Transverse colon (tissue), 4 donors: Measurements from ENCODE around the gene IFNGR1.

Experiments used
- EP300 ChIP-seq: sonication (generic); formaldehyde crosslinking; IDR thresholded peaks from one replicate; pipeline ENCODE4 v1.6.1; 2017; ENCODE audit warnings: antibody characterized with exemption, low read depth
- POLR2A ChIP-seq: fragments of 450-650 bp; IDR thresholded peaks from one replicate; pipeline ENCODE4 v1.6.1; 2016; ENCODE audit warnings: antibody characterized with exemption, mild to moderate bottlenecking, moderate library complexity
- POLR2AphosphoS5 ChIP-seq, 3 donors: sonication (generic); formaldehyde crosslinking; IDR thresholded peaks; one replicate each; pipeline ENCODE4 v1.6.1; 2016; ENCODE audit warnings: antibody characterized with exemption in 3 of 3
- TF ChIP-seq, protein P1 (sequence below), 5 experiments: fragments of 200-600 bp in 3 of 5; fragments of 450-650 bp in 2 of 5; sonication (generic) in 3 of 5; IDR thresholded peaks; 1 replicate in 2 of 5; 2 replicates in 3 of 5; pipeline ENCODE4 v1.5.1; 2016 to 2017; ENCODE audit warnings: antibody characterized with exemption in 5 of 5, inconsistent platforms in 3 of 5, mild to moderate bottlenecking in 2 of 5, moderate library complexity in 1 of 5

DNA sequence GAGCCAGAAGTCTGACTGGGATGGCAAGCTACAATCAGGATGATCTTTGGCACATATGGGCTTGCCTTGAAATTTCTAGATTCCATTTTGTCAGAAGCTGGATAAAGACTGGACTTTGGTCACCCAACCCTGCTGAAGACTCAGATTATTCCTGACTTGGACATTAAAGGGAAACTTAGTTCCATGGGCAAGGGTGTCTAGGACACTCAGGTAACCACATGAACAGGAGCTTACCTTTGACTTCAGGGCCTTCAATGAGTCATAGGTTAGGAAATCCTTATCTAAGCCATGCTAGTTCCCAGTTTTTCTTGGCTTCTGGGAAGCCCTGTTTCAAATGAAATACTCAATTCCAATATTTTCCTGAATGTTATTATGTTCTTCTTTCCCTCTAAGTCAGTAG, 28.5 kb upstream of the IFNGR1 start:
- TF ChIP-seq, protein P1, sequence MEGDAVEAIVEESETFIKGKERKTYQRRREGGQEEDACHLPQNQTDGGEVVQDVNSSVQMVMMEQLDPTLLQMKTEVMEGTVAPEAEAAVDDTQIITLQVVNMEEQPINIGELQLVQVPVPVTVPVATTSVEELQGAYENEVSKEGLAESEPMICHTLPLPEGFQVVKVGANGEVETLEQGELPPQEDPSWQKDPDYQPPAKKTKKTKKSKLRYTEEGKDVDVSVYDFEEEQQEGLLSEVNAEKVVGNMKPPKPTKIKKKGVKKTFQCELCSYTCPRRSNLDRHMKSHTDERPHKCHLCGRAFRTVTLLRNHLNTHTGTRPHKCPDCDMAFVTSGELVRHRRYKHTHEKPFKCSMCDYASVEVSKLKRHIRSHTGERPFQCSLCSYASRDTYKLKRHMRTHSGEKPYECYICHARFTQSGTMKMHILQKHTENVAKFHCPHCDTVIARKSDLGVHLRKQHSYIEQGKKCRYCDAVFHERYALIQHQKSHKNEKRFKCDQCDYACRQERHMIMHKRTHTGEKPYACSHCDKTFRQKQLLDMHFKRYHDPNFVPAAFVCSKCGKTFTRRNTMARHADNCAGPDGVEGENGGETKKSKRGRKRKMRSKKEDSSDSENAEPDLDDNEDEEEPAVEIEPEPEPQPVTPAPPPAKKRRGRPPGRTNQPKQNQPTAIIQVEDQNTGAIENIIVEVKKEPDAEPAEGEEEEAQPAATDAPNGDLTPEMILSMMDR (IDR thresholded peaks at IDR 0.05), result no peak
- no peak for TF ChIP-seq POLR2A
- TF ChIP-seq EP300, result no peak
- TF ChIP-seq POLR2AphosphoS5 (IDR thresholded peaks at IDR 0.05), result peak in 2 of 3 donors; percentile 11 to 40
